ENCODE measurements around the gene CYB561D2. TPM values are rescaled to one million over a fixed set of nuclear protein-coding genes. Genes with fewer than 3 reads are reported as not detected.

The CYB561D2 gene
- total RNA-seq, 4 donors from 2014 or later = 23.6 to 66.0 (median 43.6) TPM

GRCh38 chr3:50373146-50374051 lies 22.7 kb downstream of the CYB561D2 start:
- Histone ChIP-seq H3K36me3 (no peaks in the 10 kb centered on the region), H3K27ac (no peak overlapping the region), H3K27me3 (no peaks in the 10 kb centered on the region), H3K9me3 (no peaks in the 10 kb centered on the region), H3K4me3 (replicated peaks in 1 of 3) (no peak overlapping the region), H3K4me1 (no peaks in the 10 kb centered on the region)
- no peak for DNase-seq
- 50 to 51% methylated on average over 12 of the region's 12 CpGs for WGBS, 2 donors
- TF ChIP-seq POLR2A (IDR thresholded peaks at IDR 0.05) (no peak), CTCF (IDR thresholded peaks at IDR 0.05) (no peak)
- intact Hi-C loops (cut with DNase I) = no loop called here

GRCh38 chr3:50374363-50375257 lies 23.9 kb downstream of the CYB561D2 start:
- H3K36me3 ChIP-seq = no peaks in the 10 kb centered on the region
- no peaks in the 10 kb centered on the region for H3K4me1 ChIP-seq
- 72 to 80% methylated on average over 16 to 19 of the region's 22 CpGs for WGBS, 2 donors
- H3K9me3 ChIP-seq = no peaks in the 10 kb centered on the region
- no peak overlapping the region for H3K27ac ChIP-seq
- intact Hi-C loops (cut with DNase I) = no loop called here
- TF ChIP-seq POLR2A (IDR thresholded peaks at IDR 0.05) = no peak
- no peak for TF ChIP-seq CTCF (IDR thresholded peaks at IDR 0.05)
- DNase-seq = no peak
- no peak overlapping the region for H3K4me3 ChIP-seq (replicated peaks in 1 of 3)
- H3K27me3 ChIP-seq = no peaks in the 10 kb centered on the region

GRCh38 chr3:50375258-50375931 lies 24.7 kb downstream of the CYB561D2 start:
- H3K36me3 ChIP-seq = no peaks in the 10 kb centered on the region
- H3K27me3 ChIP-seq = no peaks in the 10 kb centered on the region
- no peak overlapping the region for H3K4me3 ChIP-seq (replicated peaks in 1 of 3)
- 72 to 81% methylated on average over 5 to 7 of the region's 7 CpGs for WGBS, 2 donors
- intact Hi-C loops (cut with DNase I) = no loop called here
- H3K4me1 ChIP-seq = no peaks in the 10 kb centered on the region
- DNase-seq = no peak
- TF ChIP-seq CTCF (IDR thresholded peaks at IDR 0.05) (no peak), POLR2A (IDR thresholded peaks at IDR 0.05) (no peak)
- no peak overlapping the region for H3K27ac ChIP-seq
- H3K9me3 ChIP-seq = no peaks in the 10 kb centered on the region

GRCh38 chr3:50378024-50378423 lies 27.4 kb downstream of the CYB561D2 start:
- DNase-seq = no peak
- TF ChIP-seq POLR2A (IDR thresholded peaks at IDR 0.05) (no peak), CTCF (IDR thresholded peaks at IDR 0.05) (no peak)
- intact Hi-C loops (cut with DNase I) = no loop called here
- H3K36me3 ChIP-seq = no peaks in the 10 kb centered on the region
- 77 to 92% methylated on average over 2 to 3 of the region's 6 CpGs for WGBS, 2 donors
- H3K27me3 ChIP-seq = no peaks in the 10 kb centered on the region
- no peak overlapping the region for H3K27ac ChIP-seq
- no peak overlapping the region for H3K4me3 ChIP-seq (replicated peaks in 1 of 3)
- no peaks in the 10 kb centered on the region for H3K4me1 ChIP-seq
- H3K9me3 ChIP-seq = no peaks in the 10 kb centered on the region

Data from thyroid gland (tissue), 4 donors.